SK-N-MC (cell line): Measurements from ENCODE around the gene ARHGAP35.

ENCODE experiments used
- EZH2 ChIP-seq: fragments of 200-600 bp; sonication (generic); IDR thresholded peaks from one replicate; pipeline ENCODE4 v1.6.1; 2017; ENCODE audit warnings: antibody characterized with exemption
- POLR2AphosphoS5 ChIP-seq: IDR thresholded peaks from 2 replicates; pipeline ENCODE4 v1.6.1; 2012; ENCODE audit warnings: mild to moderate bottlenecking, low read depth, low read length, borderline replicate concordance

DNA sequence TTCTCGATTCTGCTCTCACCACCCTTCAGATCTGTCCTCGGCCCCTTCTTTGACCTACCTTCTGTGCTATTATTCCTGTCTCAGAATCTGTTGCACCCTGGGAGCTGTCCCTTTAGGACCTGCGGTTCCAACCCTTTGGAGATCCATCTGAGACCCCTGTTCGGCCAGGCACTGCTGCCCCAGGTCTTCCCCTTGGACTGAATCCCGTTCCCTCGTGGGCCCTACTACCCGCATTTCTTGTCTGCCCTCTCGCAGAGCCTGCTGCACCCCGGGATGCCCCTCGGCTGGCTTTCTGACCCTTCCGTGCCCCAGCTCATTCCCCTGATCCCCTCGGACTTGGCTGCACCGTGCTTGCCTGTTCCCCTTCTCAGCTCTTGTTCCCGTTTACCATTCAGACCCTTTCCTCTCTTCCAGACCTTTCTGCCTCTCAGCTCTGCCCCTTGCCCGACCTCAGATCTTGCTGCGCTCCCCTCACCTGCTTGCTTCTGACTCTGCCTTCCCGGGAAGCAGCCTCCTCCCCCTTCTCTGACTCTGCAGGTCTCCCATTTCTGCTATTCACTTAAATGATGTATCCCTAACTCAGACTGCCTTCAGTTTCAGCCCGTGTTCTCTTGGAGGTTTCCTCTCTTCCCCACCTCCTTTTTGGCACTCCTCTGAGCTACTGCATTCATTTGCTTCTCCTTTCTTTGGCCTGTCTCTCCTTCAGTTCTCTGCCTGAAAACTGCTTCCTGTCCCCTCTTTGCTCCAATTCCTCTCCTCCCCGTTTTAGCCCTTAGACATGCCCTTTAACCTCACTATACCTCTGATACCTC is 1.1 kb downstream of the ARHGAP35 start:
- TF ChIP-seq EZH2, result no peak
- no peak for TF ChIP-seq POLR2AphosphoS5
